ENCODE results near the gene C5orf63. TPM values are rescaled to one million over a fixed set of nuclear protein-coding genes. Genes with fewer than 3 reads are reported as not detected.
"Not testable (repeated sequence)": the region's sequence is repeated elsewhere in the genome, so short reads cannot be mapped to it uniquely, and the experiment has no call there.

The C5orf63 gene
- total RNA-seq, 1 experiment from 2014 or later = 1.2 TPM

GRCh38 chr5:127019928-127020327, 53.4 kb downstream of the C5orf63 start:
- H3K79me2 ChIP-seq (ENCODE audit: insufficient read depth, low read length) = no peaks in the 10 kb centered on the region
- peaks cover 7 to 9% of the 10 kb centered on the region in 2 experiments for H3K4me1 Mint-ChIP-seq
- no peaks in the 10 kb centered on the region for H3K9me3 ChIP-seq (ENCODE audit: control insufficient read depth, low read depth, low read length)
- H3K18ac ChIP-seq (ENCODE audit: insufficient read length, low read depth, low read length) = no peak overlapping the region
- H3K9ac ChIP-seq (ENCODE audit: extremely low read depth, insufficient read length, low read length) = no peak overlapping the region
- H2AFZ ChIP-seq (ENCODE audit: low read length) = no peak overlapping the region
- H2BK12ac ChIP-seq (ENCODE audit: insufficient read length, low read depth, low read length) = no peak overlapping the region
- H2BK15ac ChIP-seq (ENCODE audit: low read depth, low read length) = no peak overlapping the region
- H2AK5ac ChIP-seq (ENCODE audit: insufficient read length, low read length) = no peak overlapping the region
- no peaks in the 10 kb centered on the region for H3K27me3 Mint-ChIP-seq (ENCODE audit: low read depth)
- no peak overlapping the region for H4K5ac ChIP-seq (ENCODE audit: insufficient read length, low read depth, low read length)
- H3K4me1 ChIP-seq (ENCODE audit: insufficient read depth, low read length) = no peaks in the 10 kb centered on the region
- H4K8ac ChIP-seq (replicated peaks; ENCODE audit: insufficient read length, low read depth, low read length) = no peak overlapping the region
- no CpG with 5 or more reads among the region's 1 CpG for WGBS (ENCODE audit: extremely low coverage, insufficient read length, low lambda C conversion rate)
- TF ChIP-seq CTCF (conservative IDR thresholded peaks at IDR 0.05) = no peak
- no peaks in the 10 kb centered on the region for H3K79me1 ChIP-seq (ENCODE audit: insufficient read depth, low read depth, low read length, poor library complexity, severe bottlenecking)
- peaks cover 0 to 2% of the 10 kb centered on the region in 2 experiments; a peak in 1 of 5 replicates for H3K9me3 Mint-ChIP-seq
- H3K27ac ChIP-seq (ENCODE audit: insufficient read length, low read depth, low read length) = no peak overlapping the region
- no peak overlapping the region for H4K91ac ChIP-seq (ENCODE audit: insufficient read length, low read depth, low read length)
- H2BK120ac ChIP-seq (ENCODE audit: low read depth, low read length, poor library complexity, severe bottlenecking) = no peak overlapping the region
- H3K4ac ChIP-seq (ENCODE audit: low read depth, low read length) = no peak overlapping the region
- no peak overlapping the region for H2BK20ac ChIP-seq (ENCODE audit: low read depth, low read length, poor library complexity, severe bottlenecking)
- H3K4me3 Mint-ChIP-seq = no peak overlapping the region
- H3K23ac ChIP-seq (ENCODE audit: insufficient read length, low read depth, low read length) = no peak overlapping the region
- no peak overlapping the region for H3K14ac ChIP-seq (ENCODE audit: insufficient read depth, low read length)
- H3K23me2 ChIP-seq (ENCODE audit: insufficient read length, low read depth, low read length, poor library complexity, severe bottlenecking) = no peaks in the 10 kb centered on the region
- no peaks in the 10 kb centered on the region; a peak in 4 of 7 replicates for H3K36me3 Mint-ChIP-seq (ENCODE audit: insufficient read depth in 1 of 3, low read depth in 3 of 3)
- no peak overlapping the region for H3K4me2 ChIP-seq (ENCODE audit: insufficient read depth, insufficient read length, low read length)
- H3T11ph ChIP-seq (ENCODE audit: low read length) = no peak overlapping the region
- DNase-seq = no peak
- no peak overlapping the region for H3K27ac Mint-ChIP-seq
- no peaks in the 10 kb centered on the region for H3K27me3 ChIP-seq (ENCODE audit: insufficient read depth, low read length)
- H4K20me1 ChIP-seq (ENCODE audit: control insufficient read depth, insufficient read depth, insufficient read length) = no peaks in the 10 kb centered on the region
- no peak overlapping the region for H2BK5ac ChIP-seq (ENCODE audit: insufficient read length, low read length)
- H3K56ac ChIP-seq (ENCODE audit: insufficient read length, low read depth, low read length) = no peak overlapping the region

- not testable (repeated sequence) for H3K4me3 Mint-ChIP-seq; H3K14ac ChIP-seq (ENCODE audit: insufficient read depth, low read length); H3K27me3 Mint-ChIP-seq (ENCODE audit: low read depth); H4K8ac ChIP-seq (replicated peaks; ENCODE audit: insufficient read length, low read depth, low read length); H4K91ac ChIP-seq (ENCODE audit: insufficient read length, low read depth, low read length); H2BK12ac ChIP-seq (ENCODE audit: insufficient read length, low read depth, low read length); H3K4me2 ChIP-seq (ENCODE audit: insufficient read depth, insufficient read length, low read length); H4K20me1 ChIP-seq (ENCODE audit: control insufficient read depth, insufficient read depth, insufficient read length); H3K4me1 Mint-ChIP-seq; H4K5ac ChIP-seq (ENCODE audit: insufficient read length, low read depth, low read length); H3K4me1 ChIP-seq (ENCODE audit: insufficient read depth, low read length); H3K9me3 ChIP-seq (ENCODE audit: control insufficient read depth, low read depth, low read length); H2BK5ac ChIP-seq (ENCODE audit: insufficient read length, low read length); H2AFZ ChIP-seq (ENCODE audit: low read length); H2BK20ac ChIP-seq (ENCODE audit: low read depth, low read length, poor library complexity, severe bottlenecking); H3K79me2 ChIP-seq (ENCODE audit: insufficient read depth, low read length); H3K9me3 Mint-ChIP-seq; H2BK15ac ChIP-seq (ENCODE audit: low read depth, low read length); DNase-seq; H2BK120ac ChIP-seq (ENCODE audit: low read depth, low read length, poor library complexity, severe bottlenecking); H3K27me3 ChIP-seq (ENCODE audit: insufficient read depth, low read length); H2AK5ac ChIP-seq (ENCODE audit: insufficient read length, low read length); H3T11ph ChIP-seq (ENCODE audit: low read length); H3K79me1 ChIP-seq (ENCODE audit: insufficient read depth, low read depth, low read length, poor library complexity, severe bottlenecking); H3K56ac ChIP-seq (ENCODE audit: insufficient read length, low read depth, low read length); H3K4ac ChIP-seq (ENCODE audit: low read depth, low read length); H3K23me2 ChIP-seq (ENCODE audit: insufficient read length, low read depth, low read length, poor library complexity, severe bottlenecking); H3K36me3 Mint-ChIP-seq (ENCODE audit: insufficient read depth in 1 of 3, low read depth in 3 of 3); H3K23ac ChIP-seq (ENCODE audit: insufficient read length, low read depth, low read length); H3K18ac ChIP-seq (ENCODE audit: insufficient read length, low read depth, low read length); H3K9ac ChIP-seq (ENCODE audit: extremely low read depth, insufficient read length, low read length); H3K27ac Mint-ChIP-seq; H3K27ac ChIP-seq (ENCODE audit: insufficient read length, low read depth, low read length)
- WGBS (ENCODE audit: extremely low coverage, insufficient read length, low lambda C conversion rate) = no CpG with 5 or more reads among the region's 4 CpGs
These were observed 56.6 kb downstream of the C5orf63 start for GRCh38 chr5:127016722-127017121.

All from H9 (cell line).